Osteocyte (in vitro differentiated cells): ENCODE data around the gene SOHLH1. TPM values are rescaled to one million over a fixed set of nuclear protein-coding genes. Genes with fewer than 3 reads are reported as not detected.

ENCODE experiments used
- DNase-seq: peaks from one replicate; pipeline ENCODE4 v3.0.0; 2021; ENCODE audit warnings: mixed read lengths; ENCODE audit not compliant: unreplicated experiment; ENCODE audit errors: extremely low spot score
- H3K27ac Mint-ChIP-seq: one replicate; pipeline ENCODE4 v1.8.0; 2021; ENCODE audit warnings: mild to moderate bottlenecking, mixed read lengths; ENCODE audit not compliant: unreplicated experiment
- H3K27me3 Mint-ChIP-seq: one replicate; pipeline ENCODE4 v1.8.0; 2021; ENCODE audit warnings: mixed read lengths; ENCODE audit not compliant: unreplicated experiment
- H3K36me3 Mint-ChIP-seq: one replicate; pipeline ENCODE4 v1.8.0; 2021; ENCODE audit warnings: mixed read lengths; ENCODE audit not compliant: unreplicated experiment
- H3K4me1 Mint-ChIP-seq: one replicate; pipeline ENCODE4 v1.8.0; 2021; ENCODE audit warnings: mixed read lengths; ENCODE audit not compliant: unreplicated experiment
- H3K4me3 Mint-ChIP-seq: one replicate; pipeline ENCODE4 v1.8.0; 2021; ENCODE audit warnings: mild to moderate bottlenecking, moderate library complexity, mixed read lengths; ENCODE audit not compliant: unreplicated experiment
- H3K9me3 Mint-ChIP-seq: one replicate; pipeline ENCODE4 v1.8.0; 2021; ENCODE audit warnings: mixed read lengths; ENCODE audit not compliant: unreplicated experiment
- total RNA-seq: library from RNA; stranded (reverse); gene quantifications from 2 replicates; pipeline ENCODE4 v1.2.1, GENCODE V29; 2021
- TF ChIP-seq, protein P1 (sequence below): fragments of 200-600 bp; sonication (generic); IDR thresholded peaks from 2 replicates; pipeline ENCODE4 v1.5.0; 2021; ENCODE audit warnings: antibody characterized with exemption, mild to moderate bottlenecking, moderate library complexity

The SOHLH1 gene
- total RNA-seq, 1 donor from 2014 or later: not detected

DNA sequence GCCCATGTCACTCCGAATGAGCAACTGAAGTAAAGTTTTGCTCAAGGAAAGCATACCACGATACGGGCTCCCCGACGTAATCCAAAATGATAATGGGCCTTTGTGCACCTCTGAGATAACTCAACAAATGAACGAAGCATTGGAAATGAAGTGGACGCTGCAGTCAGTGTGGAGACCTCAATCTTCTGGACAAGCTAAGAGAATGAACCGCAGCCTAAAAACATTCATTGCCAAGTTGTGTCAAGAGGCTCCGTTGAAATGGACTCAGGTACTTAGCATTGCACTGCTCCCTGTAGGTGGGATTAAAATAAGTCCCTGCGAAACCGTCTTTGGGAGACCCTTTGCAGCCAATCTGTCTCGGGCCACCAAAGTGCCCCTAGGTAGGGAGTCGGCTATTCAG is 40.0 kb downstream of the SOHLH1 start:
- Mint-ChIP-seq H3K27me3 (no peaks in the 10 kb centered on the region), H3K36me3 (no peaks in the 10 kb centered on the region), H3K4me3 (no peak overlapping the region), H3K9me3 (peaks cover 1% of the 10 kb centered on the region), H3K4me1 (no peaks in the 10 kb centered on the region), H3K27ac (no peak overlapping the region)
- DNase-seq: no peak
- TF ChIP-seq, protein P1, sequence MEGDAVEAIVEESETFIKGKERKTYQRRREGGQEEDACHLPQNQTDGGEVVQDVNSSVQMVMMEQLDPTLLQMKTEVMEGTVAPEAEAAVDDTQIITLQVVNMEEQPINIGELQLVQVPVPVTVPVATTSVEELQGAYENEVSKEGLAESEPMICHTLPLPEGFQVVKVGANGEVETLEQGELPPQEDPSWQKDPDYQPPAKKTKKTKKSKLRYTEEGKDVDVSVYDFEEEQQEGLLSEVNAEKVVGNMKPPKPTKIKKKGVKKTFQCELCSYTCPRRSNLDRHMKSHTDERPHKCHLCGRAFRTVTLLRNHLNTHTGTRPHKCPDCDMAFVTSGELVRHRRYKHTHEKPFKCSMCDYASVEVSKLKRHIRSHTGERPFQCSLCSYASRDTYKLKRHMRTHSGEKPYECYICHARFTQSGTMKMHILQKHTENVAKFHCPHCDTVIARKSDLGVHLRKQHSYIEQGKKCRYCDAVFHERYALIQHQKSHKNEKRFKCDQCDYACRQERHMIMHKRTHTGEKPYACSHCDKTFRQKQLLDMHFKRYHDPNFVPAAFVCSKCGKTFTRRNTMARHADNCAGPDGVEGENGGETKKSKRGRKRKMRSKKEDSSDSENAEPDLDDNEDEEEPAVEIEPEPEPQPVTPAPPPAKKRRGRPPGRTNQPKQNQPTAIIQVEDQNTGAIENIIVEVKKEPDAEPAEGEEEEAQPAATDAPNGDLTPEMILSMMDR: no peak

DNA sequence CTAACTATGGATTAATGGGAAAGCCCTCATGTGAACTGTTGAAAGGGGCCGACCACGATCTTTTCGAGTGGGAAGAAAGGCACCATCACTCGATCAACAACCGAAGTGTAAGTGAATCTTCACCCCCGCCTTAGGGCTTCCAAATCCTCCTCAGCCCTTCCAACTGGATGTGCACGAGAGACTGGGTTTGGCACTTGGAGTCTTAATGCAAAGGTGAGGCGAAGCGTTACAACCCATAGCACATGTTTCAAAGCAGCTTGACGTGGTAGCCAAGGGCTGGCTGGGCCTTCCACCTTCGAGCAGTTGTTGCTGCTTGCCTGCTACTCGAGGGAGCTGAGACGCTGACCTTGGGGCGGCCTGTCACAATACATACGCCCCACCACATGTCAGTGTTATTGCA is 41.9 kb downstream of the SOHLH1 start:
- Mint-ChIP-seq H3K27me3 (no peaks in the 10 kb centered on the region), H3K4me1 (no peaks in the 10 kb centered on the region)

DNA sequence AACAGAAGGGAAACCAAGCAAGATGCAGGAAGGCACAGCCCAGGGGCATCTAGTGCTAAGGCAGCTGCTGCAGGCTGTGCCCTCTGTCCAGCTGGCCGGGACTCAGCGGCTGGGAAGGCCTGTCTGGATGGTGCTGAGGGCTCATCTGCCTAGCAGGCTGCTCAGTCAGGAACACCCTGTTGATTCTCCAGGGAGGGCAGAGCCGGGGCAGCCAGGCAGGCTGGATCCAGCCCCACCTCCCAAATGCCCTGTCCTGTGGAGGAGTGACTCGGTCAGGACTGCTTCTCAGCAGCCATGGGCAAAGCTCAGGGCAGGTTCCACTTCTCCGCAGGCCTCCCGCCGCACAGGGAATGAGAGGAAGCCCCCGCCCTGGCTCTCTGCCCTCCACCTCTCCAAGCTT is 44.0 kb downstream of the SOHLH1 start:
- Mint-ChIP-seq H3K4me3 (no peak overlapping the region), H3K9me3 (peaks cover 14% of the 10 kb centered on the region), H3K4me1 (no peaks in the 10 kb centered on the region), H3K27ac (no peak overlapping the region), H3K27me3 (no peaks in the 10 kb centered on the region), H3K36me3 (no peaks in the 10 kb centered on the region)
- TF ChIP-seq, protein P1: no peak
- DNase-seq: no peak

More for the DNA sequence above, 41.9 kb downstream of the SOHLH1 start:
- Mint-ChIP-seq H3K4me3 (no peak overlapping the region), H3K27ac (no peak overlapping the region), H3K36me3 (no peaks in the 10 kb centered on the region), H3K9me3 (peaks cover 13% of the 10 kb centered on the region)
- TF ChIP-seq, protein P1: no peak
- no peak for DNase-seq

DNA sequence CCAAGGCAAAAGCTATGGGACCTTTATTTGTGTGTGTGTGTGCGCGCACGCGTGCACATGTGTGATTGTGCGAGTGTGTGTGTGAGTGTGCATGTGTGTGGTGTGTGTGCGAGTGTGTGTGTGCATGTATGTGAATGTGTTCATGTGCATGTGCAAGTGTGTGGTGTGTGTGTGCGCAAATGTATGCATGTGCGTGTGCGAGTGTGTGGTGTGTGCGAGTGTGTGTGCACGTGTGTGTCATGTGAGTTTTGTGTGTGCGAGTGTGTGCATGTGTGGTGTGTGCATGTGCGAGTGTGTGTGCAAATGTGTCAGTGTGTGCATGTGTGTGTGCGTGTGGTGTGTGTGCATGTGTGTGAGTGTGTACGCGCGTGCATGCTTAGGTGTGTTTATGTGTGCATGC is 48.9 kb downstream of the SOHLH1 start:
- Mint-ChIP-seq H3K27me3 (no peaks in the 10 kb centered on the region), H3K9me3 (peaks cover 41% of the 10 kb centered on the region), H3K4me1 (no peaks in the 10 kb centered on the region), H3K36me3 (no peaks in the 10 kb centered on the region), H3K4me3 (no peak overlapping the region), H3K27ac (no peak overlapping the region)
- TF ChIP-seq, protein P1: no peak
- DNase-seq: peak; percentile 40

DNA sequence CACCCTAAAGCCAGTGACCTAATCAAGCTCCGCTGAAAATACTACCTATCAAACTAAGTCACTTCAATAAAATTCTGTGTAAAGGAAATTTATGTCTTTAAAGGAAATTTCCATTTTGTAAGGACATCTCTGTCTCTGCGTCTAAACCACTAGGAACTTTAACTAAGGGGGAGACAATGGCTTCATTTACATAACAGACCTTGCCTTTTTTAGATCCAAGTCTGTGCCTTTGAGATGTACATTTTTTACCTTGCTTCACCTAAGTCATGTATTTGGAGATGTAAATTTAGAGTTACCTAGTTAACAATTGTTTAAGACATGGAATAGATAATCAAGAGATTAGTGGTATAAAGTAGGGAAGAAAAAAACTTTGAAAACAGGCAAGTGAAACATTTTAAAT is 49.8 kb downstream of the SOHLH1 start:
- Mint-ChIP-seq H3K27ac (no peak overlapping the region), H3K9me3 (peaks cover 50% of the 10 kb centered on the region), H3K36me3 (no peaks in the 10 kb centered on the region)

More for the DNA sequence above, 49.8 kb downstream of the SOHLH1 start:
- Mint-ChIP-seq H3K4me3 (no peak overlapping the region), H3K27me3 (no peaks in the 10 kb centered on the region), H3K4me1 (no peaks in the 10 kb centered on the region)
- TF ChIP-seq, protein P1: no peak
- DNase-seq: no peak
